GM23248 (cell line): ENCODE results near the gene ATRN. TPM values are rescaled to one million over a fixed set of nuclear protein-coding genes. Genes with fewer than 3 reads are reported as not detected.

Source experiments
- DNase-seq: peaks from one replicate; pipeline ENCODE4 v3.0.0-alpha.2; 2015
- H2AFZ ChIP-seq: fragments of 200-600 bp; sonication (generic); 2 replicates; pipeline ENCODE4 v1.6.1; 2016; ENCODE audit warnings: antibody characterized with exemption
- H3F3A ChIP-seq: fragments of 200-600 bp; sonication (generic); 2 replicates; pipeline ENCODE4 v1.6.1; 2016; ENCODE audit warnings: mild to moderate bottlenecking, antibody characterized with exemption, mixed run types; ENCODE audit not compliant: insufficient read depth
- H3K27ac ChIP-seq: fragments of 200-600 bp; sonication (generic); 2 replicates; pipeline ENCODE4 v1.5.1; 2016; ENCODE audit warnings: mild to moderate bottlenecking
- H3K27me3 ChIP-seq: fragments of 200-600 bp; sonication (generic); replicated peaks from 2 replicates; pipeline ENCODE4 v1.6.1; 2016; ENCODE audit warnings: mild to moderate bottlenecking; ENCODE audit not compliant: insufficient read depth
- H3K36me3 ChIP-seq: fragments of 200-600 bp; sonication (generic); 2 replicates; pipeline ENCODE4 v1.6.1; 2016; ENCODE audit warnings: low read depth, mild to moderate bottlenecking
- H3K4me1 ChIP-seq: fragments of 200-600 bp; sonication (generic); 2 replicates; pipeline ENCODE4 v1.6.1; 2016; ENCODE audit warnings: mild to moderate bottlenecking; ENCODE audit not compliant: insufficient read depth
- H3K4me2 ChIP-seq: fragments of 200-600 bp; sonication (generic); one replicate; pipeline ENCODE4 v1.6.1; 2016; ENCODE audit warnings: mild to moderate bottlenecking; ENCODE audit not compliant: unreplicated experiment
- H3K4me3 ChIP-seq: fragments of 200-600 bp; sonication (generic); 2 replicates; pipeline ENCODE4 v1.5.1; 2016; ENCODE audit warnings: mild to moderate bottlenecking
- H3K79me2 ChIP-seq: fragments of 200-600 bp; sonication (generic); 2 replicates; pipeline ENCODE4 v1.6.1; 2016; ENCODE audit warnings: mild to moderate bottlenecking; ENCODE audit not compliant: insufficient read depth
- H3K9ac ChIP-seq: fragments of 200-600 bp; sonication (generic); 2 replicates; pipeline ENCODE4 v1.6.1; 2016; ENCODE audit warnings: mild to moderate bottlenecking
- H3K9me2 ChIP-seq: fragments of 200-600 bp; sonication (generic); 2 replicates; pipeline ENCODE4 v1.6.1; 2016; ENCODE audit warnings: mixed run types, mild to moderate bottlenecking, moderate library complexity; ENCODE audit not compliant: insufficient read depth
- H3K9me3 ChIP-seq: fragments of 200-600 bp; sonication (generic); one replicate; pipeline ENCODE4 v1.6.1; 2017; ENCODE audit warnings: low read depth
- H4K20me1 ChIP-seq: fragments of 200-600 bp; sonication (generic); 2 replicates; pipeline ENCODE4 v1.6.0; 2016; ENCODE audit not compliant: insufficient read depth
- EZH2 ChIP-seq: fragments of 200-600 bp; sonication (generic); IDR thresholded peaks from 2 replicates; pipeline ENCODE4 v1.6.1; 2018; ENCODE audit warnings: antibody characterized with exemption, mild to moderate bottlenecking; ENCODE audit not compliant: insufficient read depth, poor library complexity, severe bottlenecking
- EZH2phosphoT487 ChIP-seq: fragments of 200-600 bp; sonication (generic); IDR thresholded peaks from 2 replicates; pipeline ENCODE4 v1.6.1; 2018; ENCODE audit warnings: antibody characterized with exemption, moderate library complexity, mild to moderate bottlenecking, low read depth; ENCODE audit not compliant: insufficient read depth
- WGBS, 2 experiments: methylation state at CpG; one replicate each; pipeline ENCODE4 v1.1.6; 2015 to 2017; ENCODE audit warnings: low lambda C conversion rate in 2 of 2, low coverage in 1 of 2; ENCODE audit errors: missing lambda C conversion rate in 2 of 2; 5-methylcytosine and 5-hydroxymethylcytosine counted together
- in situ Hi-C: fragments of 300-500 bp; cut with MboI; formaldehyde crosslinking; loops from 2 replicates; pipeline ENCODE4 v1.15.0; 2020
- polyA plus RNA-seq: library from polyadenylated mRNA; unstranded; fragments of >200 nt; fragmentation: Nextera tagmentation; extraction: Ambion mirVana; gene quantifications from 2 replicates; pipeline ENCODE4 v1.2.1, GENCODE V29; 2016
- total RNA-seq: library from RNA; depleted of rRNA; stranded (reverse); fragments of >200 nt; shearing (Covaris generic); gene quantifications from 2 replicates; pipeline ENCODE4 v1.2.3, GENCODE V29; 2014

The ATRN gene
- total and polyA plus RNA-seq, 2 experiments from 2014 or later, result 9.9 to 38.7 TPM

DNA sequence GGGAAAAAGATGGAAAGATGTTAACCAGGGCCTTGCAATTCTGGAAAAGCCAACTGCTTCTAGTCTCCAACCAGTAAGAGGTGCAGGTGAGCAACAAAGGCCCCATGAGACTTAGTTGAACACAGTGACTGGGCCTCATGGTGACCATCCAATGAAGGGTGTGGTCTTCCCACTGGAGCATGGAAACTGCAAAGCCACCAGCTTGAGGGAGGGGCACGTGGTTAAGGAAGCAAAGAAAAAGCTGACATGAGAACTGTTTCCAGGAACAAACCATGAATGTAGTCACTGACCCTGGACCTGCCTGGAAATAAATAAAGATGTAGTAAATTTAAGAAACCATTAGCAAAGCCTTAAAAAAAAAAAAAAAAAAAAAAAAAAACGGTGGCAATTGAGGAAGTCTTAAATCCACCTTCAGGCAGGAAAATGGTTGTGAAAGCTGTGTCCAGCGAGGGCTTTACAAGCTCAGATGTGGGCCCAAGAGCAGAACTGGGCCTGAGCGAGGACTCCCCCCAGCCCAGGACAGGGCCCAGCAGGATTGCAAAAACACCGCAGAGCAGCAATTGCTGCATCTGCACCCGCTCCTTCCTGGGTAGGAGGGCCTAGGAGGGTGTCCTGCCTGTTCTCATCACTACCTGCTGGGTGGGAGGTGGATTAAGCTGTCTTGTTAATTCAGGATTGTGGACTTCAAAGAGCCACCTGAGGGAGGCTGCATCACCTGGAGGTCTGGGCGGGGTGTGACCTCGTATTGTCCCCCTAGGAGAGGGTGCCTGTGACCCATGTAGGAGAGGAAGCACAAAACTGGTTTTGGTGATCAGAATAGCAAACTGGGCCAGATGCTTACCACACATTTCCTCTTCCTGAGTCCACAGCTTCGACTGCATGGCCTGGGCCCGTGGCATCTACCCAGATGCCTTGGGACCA is 182.1 kb downstream of the ATRN start:
- H3K9ac ChIP-seq, result no peak overlapping the region
- H3K27ac ChIP-seq, result no peak overlapping the region
- H3K9me2 ChIP-seq, result no peaks in the 10 kb centered on the region
- H4K20me1 ChIP-seq, result no peaks in the 10 kb centered on the region
- H3K4me1 ChIP-seq, result no peaks in the 10 kb centered on the region
- no peaks in the 10 kb centered on the region for H3F3A ChIP-seq
- no peak for DNase-seq
- no peak overlapping the region for H3K4me2 ChIP-seq
- H3K79me2 ChIP-seq, result no peaks in the 10 kb centered on the region
- no peaks in the 10 kb centered on the region for H3K36me3 ChIP-seq
- no peak for TF ChIP-seq EZH2
- TF ChIP-seq EZH2phosphoT487, result no peak
- WGBS, 2 experiments, result 80 to 83% methylated on average over 10 of the region's 10 CpGs
- in situ Hi-C loops, result no loop called here
- no peak overlapping the region for H2AFZ ChIP-seq
- no peaks in the 10 kb centered on the region for H3K27me3 ChIP-seq
- no peak overlapping the region for H3K4me3 ChIP-seq
- H3K9me3 ChIP-seq, result no peaks in the 10 kb centered on the region

- Histone ChIP-seq H3K4me1 (no peaks in the 10 kb centered on the region), H4K20me1 (no peaks in the 10 kb centered on the region), H3K27me3 (peaks cover 5% of the 10 kb centered on the region; the same call in 1 of the 2 replicates), H3K4me2 (no peak overlapping the region), H3F3A (no peaks in the 10 kb centered on the region), H3K36me3 (no peaks in the 10 kb centered on the region), H3K4me3 (no peak overlapping the region), H3K79me2 (no peaks in the 10 kb centered on the region), H3K9me3 (no peaks in the 10 kb centered on the region), H3K27ac (no peak overlapping the region), H2AFZ (no peak overlapping the region), H3K9ac (no peak overlapping the region), H3K9me2 (no peaks in the 10 kb centered on the region)
- in situ Hi-C loops, result no loop called here
- 64 to 80% methylated on average over 2 of the region's 2 CpGs for WGBS, 2 experiments
- TF ChIP-seq EZH2, result no peak
- no peak for TF ChIP-seq EZH2phosphoT487
- DNase-seq, result no peak
Measured at GRCh38 chr20:3653921-3654320, 183.1 kb downstream of the ATRN start.

DNA sequence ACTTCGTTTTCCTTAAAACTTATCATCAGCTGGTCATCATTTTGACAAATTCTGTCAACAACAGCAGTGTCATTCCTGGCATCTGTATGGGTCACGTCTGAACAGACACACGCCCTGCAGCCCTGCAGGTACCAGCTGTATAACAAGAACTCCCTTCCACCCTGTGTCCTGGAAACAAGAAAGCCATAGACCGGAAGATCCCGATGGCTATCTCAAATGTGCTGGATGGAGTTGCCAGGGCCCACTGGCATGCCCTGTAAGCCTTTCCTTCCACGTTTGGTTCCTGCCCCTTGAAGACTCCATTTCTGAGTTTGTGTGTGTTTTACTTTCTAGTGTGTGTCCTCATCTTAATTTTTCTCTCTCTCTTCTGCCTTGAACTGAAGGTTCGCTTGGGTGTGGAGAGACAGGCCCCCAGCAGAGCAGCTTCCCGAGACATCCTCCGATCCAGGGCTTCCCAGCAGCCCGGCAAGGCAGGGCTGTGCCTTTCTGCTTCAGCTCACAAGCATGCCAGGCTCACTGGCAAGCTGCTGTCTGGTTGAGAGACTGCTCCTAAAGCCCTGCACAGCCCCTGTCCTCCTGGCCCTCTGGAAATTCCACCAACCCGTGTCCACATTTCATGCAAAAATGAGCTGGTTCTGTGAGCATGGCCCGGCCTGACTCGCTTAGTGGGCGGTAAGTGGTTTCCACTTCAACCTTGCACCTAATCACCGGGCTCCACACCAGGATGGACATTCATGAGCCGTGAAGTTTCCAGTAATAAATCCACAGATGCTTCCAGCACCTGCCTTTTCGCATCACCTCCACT is 183.7 kb downstream of the ATRN start:
- H3K9ac ChIP-seq, result no peak overlapping the region
- in situ Hi-C loops, result no loop called here
- H3K27ac ChIP-seq, result no peak overlapping the region
- no peak overlapping the region for H3K4me2 ChIP-seq
- no peaks in the 10 kb centered on the region for H3K9me2 ChIP-seq
- no peaks in the 10 kb centered on the region for H3F3A ChIP-seq
- WGBS, 2 experiments, result 67 to 71% methylated on average over 17 of the region's 17 CpGs
- H3K4me1 ChIP-seq, result no peaks in the 10 kb centered on the region
- H3K79me2 ChIP-seq, result no peaks in the 10 kb centered on the region
- no peaks in the 10 kb centered on the region for H3K36me3 ChIP-seq
- H3K27me3 ChIP-seq, result peaks cover 8% of the 10 kb centered on the region; the same call in 1 of the 2 replicates
- H2AFZ ChIP-seq, result no peak overlapping the region
- H3K9me3 ChIP-seq, result no peaks in the 10 kb centered on the region
- no peak for TF ChIP-seq EZH2phosphoT487
- no peak for TF ChIP-seq EZH2
- no peak for DNase-seq
- H4K20me1 ChIP-seq, result no peaks in the 10 kb centered on the region
- no peak overlapping the region for H3K4me3 ChIP-seq

DNA sequence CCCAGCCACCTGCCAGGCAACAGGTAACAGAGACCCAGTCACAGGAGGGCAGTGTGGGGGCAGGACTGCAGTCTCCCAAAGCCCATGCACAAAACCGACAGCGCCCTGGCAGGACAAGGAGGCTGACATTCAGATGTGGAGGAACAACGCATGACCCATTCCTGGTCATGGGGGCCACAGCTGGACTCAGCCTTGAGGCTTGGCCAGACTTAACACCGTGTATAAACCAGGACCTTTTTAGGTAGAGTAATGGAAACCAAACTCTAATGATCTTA is 184.2 kb downstream of the ATRN start:
- peaks cover 10% of the 10 kb centered on the region for H3K27me3 ChIP-seq
- no peak for DNase-seq
- no peaks in the 10 kb centered on the region for H3K36me3 ChIP-seq
- H2AFZ ChIP-seq, result no peak overlapping the region
- H3K79me2 ChIP-seq, result no peaks in the 10 kb centered on the region
- TF ChIP-seq EZH2 (no peak), EZH2phosphoT487 (no peak)
- no peak overlapping the region for H3K27ac ChIP-seq
- H3K9me2 ChIP-seq, result no peaks in the 10 kb centered on the region
- WGBS, 2 experiments, result 90 to 92% methylated on average over 4 of the region's 4 CpGs
- no peaks in the 10 kb centered on the region for H3K4me1 ChIP-seq
- H3K9ac ChIP-seq, result no peak overlapping the region
- H3F3A ChIP-seq, result no peaks in the 10 kb centered on the region
- no peaks in the 10 kb centered on the region for H4K20me1 ChIP-seq
- in situ Hi-C loops, result no loop called here
- H3K4me3 ChIP-seq, result no peak overlapping the region
- no peaks in the 10 kb centered on the region for H3K9me3 ChIP-seq
- H3K4me2 ChIP-seq, result no peak overlapping the region
